CD4-positive, alpha-beta memory T cell (primary cell): ENCODE data around the gene POLN. TPM values are rescaled to one million over a fixed set of nuclear protein-coding genes. Genes with fewer than 3 reads are reported as not detected.
"Not testable (repeated sequence)": the region's sequence is repeated elsewhere in the genome, so short reads cannot be mapped to it uniquely, and the experiment has no call there.

Experiments used
- CTCF ChIA-PET: fragments of 350-600 bp; sonication (Branson Sonifier 250); formaldehyde crosslinking; loops from one replicate; lab custom pipeline; 2021; ENCODE audit warnings: inconsistent platforms; ENCODE audit not compliant: partially characterized antibody; lab: Charles Lee
- POLR2A ChIA-PET: fragments of 350-600 bp; sonication (Branson Sonifier 250); formaldehyde crosslinking; loops from one replicate; lab custom pipeline; 2021; ENCODE audit not compliant: partially characterized antibody; lab: Charles Lee
- DNase-seq, 5 donors: peaks; one replicate each; pipeline versions ENCODE4 v3.0.0 to v3.0.0-alpha.2; 2020 to 2022; ENCODE audit warnings: mixed read lengths in 1 of 5
- H3K27ac ChIP-seq: one replicate; pipeline ENCODE4 v1.7.0; 2013; ENCODE audit warnings: low read depth, low read length
- H3K27me3 ChIP-seq: 2 replicates; pipeline ENCODE4 v1.7.0; 2013; ENCODE audit warnings: mild to moderate bottlenecking, low read length, moderate library complexity; ENCODE audit not compliant: insufficient read depth
- H3K36me3 ChIP-seq: 2 replicates; pipeline ENCODE4 v1.7.0; 2013; ENCODE audit warnings: mild to moderate bottlenecking, low read length, moderate library complexity; ENCODE audit not compliant: insufficient read depth
- H3K4me1 ChIP-seq: 2 replicates; pipeline ENCODE4 v1.7.0; 2013; ENCODE audit warnings: mild to moderate bottlenecking, low read length, moderate library complexity; ENCODE audit not compliant: insufficient read depth
- H3K4me3 ChIP-seq, 2 donors: one replicate each; pipeline ENCODE4 v1.7.0; 2013; ENCODE audit warnings: low read length in 2 of 2, mild to moderate bottlenecking in 1 of 2
- H3K9me3 ChIP-seq, 2 donors: one replicate each; pipeline ENCODE4 v1.7.0; 2013; ENCODE audit warnings: low read length in 2 of 2, control low read depth in 1 of 2; ENCODE audit not compliant: control insufficient read depth in 1 of 2
- H3K27ac Mint-ChIP-seq, 7 donors: one replicate each; pipeline ENCODE4 v1.8.0; 2020 to 2021; ENCODE audit warnings: mixed read lengths in 7 of 7, mild to moderate bottlenecking in 6 of 7, inconsistent platforms in 3 of 7, moderate library complexity in 3 of 7
- H3K27me3 Mint-ChIP-seq, 2 donors: one replicate each; pipeline ENCODE4 v1.8.0; 2020 to 2021; ENCODE audit warnings: mixed read lengths in 2 of 2
- H3K36me3 Mint-ChIP-seq, 2 donors: one replicate each; pipeline ENCODE4 v1.8.0; 2020 to 2021; ENCODE audit warnings: mixed read lengths in 2 of 2, inconsistent platforms in 1 of 2, mild to moderate bottlenecking in 1 of 2
- H3K4me1 Mint-ChIP-seq, 4 donors: one replicate each; pipeline ENCODE4 v1.8.0; 2020 to 2021; ENCODE audit warnings: mixed read lengths in 4 of 4, mild to moderate bottlenecking in 1 of 4
- H3K4me3 Mint-ChIP-seq, 8 donors: one replicate each; pipeline ENCODE4 v1.8.0; 2020 to 2021; ENCODE audit warnings: mixed read lengths in 8 of 8, mild to moderate bottlenecking in 7 of 8, moderate library complexity in 6 of 8, inconsistent platforms in 3 of 8
- H3K9me3 Mint-ChIP-seq, 8 donors: one replicate each; pipeline ENCODE4 v1.8.0; 2020 to 2021; ENCODE audit warnings: mixed read lengths in 8 of 8, mild to moderate bottlenecking in 5 of 8, inconsistent platforms in 3 of 8, moderate library complexity in 1 of 8
- intact Hi-C: fragments of 100-400 bp; cut with micrococcal nuclease; formaldehyde crosslinking; loops from one replicate; pipeline ENCODE4 v1.15.1; 2023
- polyA plus RNA-seq, 2 donors: library from polyadenylated mRNA; unstranded; fragments of 300-500 nt; fragmentation: Illumina TruSeq; gene quantifications; one replicate each; pipeline ENCODE4 v1.2.3, GENCODE V29; 2021
- total RNA-seq, 2 experiments: library from RNA; stranded (reverse); gene quantifications; one replicate each; pipeline ENCODE4 v1.2.3, GENCODE V29; 2021

The POLN gene
- total and polyA plus RNA-seq, 4 experiments from 2014 or later, result 0.24 to 4.4 (median 2.8) TPM

DNA sequence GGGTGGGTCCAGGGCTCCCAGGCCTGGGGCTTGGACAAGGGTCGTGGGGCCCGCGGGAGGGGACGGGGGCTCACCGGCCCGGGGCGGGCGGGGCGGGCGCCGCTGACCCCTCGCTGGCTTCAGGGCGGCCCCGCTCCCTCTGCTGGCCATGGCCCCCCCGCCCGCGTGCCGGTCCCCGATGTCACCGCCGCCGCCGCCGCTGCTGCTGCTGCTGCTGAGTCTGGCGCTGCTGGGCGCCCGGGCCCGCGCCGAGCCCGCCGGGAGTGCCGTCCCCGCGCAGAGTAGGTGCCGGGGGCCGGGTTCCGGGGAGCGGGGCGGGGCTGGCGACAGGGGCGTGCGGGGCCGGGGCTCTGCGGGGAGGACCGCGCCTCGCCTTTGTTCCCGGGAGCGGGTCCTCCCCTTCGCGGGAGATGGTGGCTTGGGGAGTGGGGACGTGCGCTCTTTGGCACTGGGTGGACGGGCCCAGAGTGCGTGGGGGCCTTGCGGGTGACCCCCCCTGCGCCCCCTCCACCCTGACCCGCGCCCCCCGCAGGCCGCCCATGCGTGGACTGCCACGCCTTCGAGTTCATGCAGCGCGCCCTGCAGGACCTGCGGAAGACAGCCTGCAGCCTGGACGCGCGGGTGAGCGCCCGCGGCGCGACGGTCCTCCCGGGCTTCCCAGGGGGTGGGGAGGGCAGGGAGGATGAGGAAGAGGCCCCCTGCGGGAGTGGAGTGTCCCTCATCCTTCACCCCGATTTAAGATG is 199.5 kb downstream of the POLN start:
- peaks cover 0 to 7% (median 5%) of the 10 kb centered on the region in 4 donors for H3K4me1 Mint-ChIP-seq
- ChIA-PET POLR2A (no interaction called here), CTCF (no interaction called here)
- peak overlapping the region in 1 of 7 donors; percentile 25 for H3K27ac Mint-ChIP-seq
- Histone ChIP-seq H3K4me1 (peaks cover 12% of the 10 kb centered on the region), H3K27me3 (no peaks in the 10 kb centered on the region), H3K27ac (no peak overlapping the region), H3K36me3 (no peaks in the 10 kb centered on the region), H3K9me3 (no peaks in the 10 kb centered on the region), H3K4me3 (peak overlapping the region in 1 of 2 donors; percentile 74)
- no peaks in the 10 kb centered on the region for H3K36me3 Mint-ChIP-seq
- H3K9me3 Mint-ChIP-seq, result no peaks in the 10 kb centered on the region
- peak overlapping the region; percentile 44 to 82 (median 75) for H3K4me3 Mint-ChIP-seq
- intact Hi-C loops, result no loop called here
- peak; percentile 34 to 50 (median 41) for DNase-seq
- peaks cover 8 to 13% of the 10 kb centered on the region in 2 donors for H3K27me3 Mint-ChIP-seq

DNA sequence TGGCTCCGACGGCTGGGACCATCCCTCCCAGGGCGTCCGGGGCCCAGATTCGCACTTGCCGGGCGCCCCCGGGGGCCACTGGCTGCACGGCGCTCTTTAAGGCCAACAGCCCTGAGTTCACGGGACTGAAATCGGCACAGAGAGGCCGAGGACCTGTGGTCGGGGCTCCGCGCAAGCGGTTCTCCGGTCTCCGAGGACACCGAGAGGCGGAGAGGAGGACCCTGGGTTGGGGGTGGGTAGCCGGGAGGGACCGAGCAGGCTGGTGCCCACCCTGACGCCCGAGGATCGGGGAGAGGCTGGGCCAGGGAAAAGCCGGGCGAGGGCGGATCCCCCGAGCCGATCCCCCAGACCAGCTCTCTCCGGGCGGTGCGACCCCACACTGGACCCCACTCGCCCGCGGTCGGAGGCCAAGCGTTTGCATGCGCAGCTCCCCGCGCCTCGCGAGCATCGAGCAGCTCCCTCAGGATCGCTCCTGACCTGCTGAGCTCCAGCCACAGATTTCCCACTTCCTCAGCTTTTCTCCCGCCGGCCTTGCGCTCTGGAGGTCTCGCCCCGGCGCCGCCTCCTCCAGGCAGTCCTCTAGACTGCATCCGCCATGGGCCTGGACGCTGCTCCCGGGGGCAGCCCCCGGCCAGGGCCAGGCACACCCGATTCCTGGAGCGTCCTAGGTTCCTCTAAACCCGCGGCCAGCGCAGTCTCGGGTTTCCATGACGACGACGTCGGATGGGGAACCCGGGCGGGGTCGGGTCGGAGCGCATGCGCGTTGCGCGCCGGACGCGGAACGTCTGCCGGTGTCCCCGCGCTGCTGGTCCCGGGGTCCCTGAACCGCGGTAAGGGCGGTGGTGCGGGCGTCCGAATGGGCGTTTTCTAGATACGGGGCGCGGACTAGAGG is 200.4 kb downstream of the POLN start:
- H3K27me3 ChIP-seq, result no peaks in the 10 kb centered on the region
- ChIA-PET POLR2A (interaction anchor here (1.4 kb wide), 1 partner anchor 32 kb away, joined by 9 read pairs; no protein-coding TSS in a partner anchor), CTCF (no interaction called here)
- Mint-ChIP-seq H3K36me3 (no peaks in the 10 kb centered on the region), H3K27ac (peak overlapping the region in 5 of 7 donors; percentile 35 to 75 (median 57)), H3K4me3 (peak overlapping the region; percentile 72 to 85 (median 80)), H3K4me1 (peaks cover 0 to 7% (median 5%) of the 10 kb centered on the region in 4 donors), H3K9me3 (no peaks in the 10 kb centered on the region), H3K27me3 (peaks cover 9 to 17% of the 10 kb centered on the region in 2 donors)
- peak overlapping the region; percentile 26 for H3K27ac ChIP-seq
- DNase-seq, result peak; percentile 77 to 80 (median 78)
- H3K36me3 ChIP-seq, result no peaks in the 10 kb centered on the region
- no peaks in the 10 kb centered on the region for H3K9me3 ChIP-seq
- intact Hi-C loops, result loop anchor here (1.0 kb wide), 1 partner anchor 32 kb away; no protein-coding TSS in a partner anchor
- H3K4me1 ChIP-seq, result peaks cover 12% of the 10 kb centered on the region
- H3K4me3 ChIP-seq, result peak overlapping the region; percentile 14 to 74

DNA sequence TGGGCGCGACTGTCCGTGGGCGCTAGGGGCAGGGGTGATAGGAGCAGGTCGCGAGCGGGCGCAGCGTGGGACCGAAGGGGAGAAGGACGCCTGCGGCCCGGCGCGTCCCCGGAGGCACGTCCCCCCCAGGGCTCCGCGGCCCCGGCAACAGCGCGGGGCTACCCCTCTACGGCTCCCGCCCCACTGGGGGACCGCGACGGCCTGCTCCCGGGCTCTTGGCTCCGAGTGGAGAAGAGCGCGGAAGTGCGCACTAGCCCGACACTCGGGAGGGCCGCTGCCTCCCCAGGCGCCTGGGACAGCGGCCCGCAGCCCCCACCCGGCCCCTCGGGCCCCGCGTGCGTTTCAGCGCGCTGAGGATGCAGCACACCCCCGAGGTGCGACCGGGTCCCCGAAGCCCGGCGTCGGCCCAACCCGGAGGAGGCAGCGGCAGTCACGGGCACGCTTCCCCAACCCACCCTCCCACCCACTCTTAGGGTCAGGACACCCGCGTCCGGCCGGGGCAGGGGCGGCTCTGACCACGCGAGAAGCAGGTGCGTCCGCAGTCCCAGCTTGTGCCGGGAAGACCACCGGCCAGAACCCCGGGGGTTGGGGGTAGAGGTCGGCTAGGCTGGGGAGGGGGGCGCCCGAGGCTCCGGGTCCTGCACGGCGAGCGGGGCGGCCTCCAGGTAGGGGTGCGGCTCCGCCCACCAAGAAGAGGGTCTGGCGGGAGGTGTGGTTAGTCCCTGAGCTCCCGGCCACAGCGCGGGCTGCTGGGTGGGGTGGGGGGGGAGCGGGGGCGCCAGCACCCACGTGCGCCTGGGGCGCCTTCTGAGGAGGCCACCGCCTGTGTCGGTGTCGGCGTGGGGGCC is 201.3 kb downstream of the POLN start:
- H3K4me3 ChIP-seq, result peak overlapping the region in 1 of 2 donors; percentile 74
- no peaks in the 10 kb centered on the region for H3K9me3 Mint-ChIP-seq
- H3K4me3 Mint-ChIP-seq, result peak overlapping the region in 7 of 8 donors; percentile 33 to 77 (median 67)
- H3K27me3 Mint-ChIP-seq, result peaks cover 9 to 16% of the 10 kb centered on the region in 2 donors
- CTCF ChIA-PET, result no interaction called here
- intact Hi-C loops, result loop anchor here (1.0 kb wide), 1 partner anchor 31 kb away; no protein-coding TSS in a partner anchor
- POLR2A ChIA-PET, result interaction anchor here (1.4 kb wide), 1 partner anchor 31 kb away, joined by 9 read pairs; no protein-coding TSS in a partner anchor
- H3K4me1 ChIP-seq, result peaks cover 12% of the 10 kb centered on the region
- H3K36me3 ChIP-seq, result no peaks in the 10 kb centered on the region
- H3K27ac Mint-ChIP-seq, result no peak overlapping the region
- peaks cover 0 to 7% (median 5%) of the 10 kb centered on the region in 4 donors for H3K4me1 Mint-ChIP-seq
- no peak overlapping the region for H3K27ac ChIP-seq
- H3K36me3 Mint-ChIP-seq, result no peaks in the 10 kb centered on the region
- no peaks in the 10 kb centered on the region for H3K9me3 ChIP-seq
- DNase-seq, result no peak
- H3K27me3 ChIP-seq, result no peaks in the 10 kb centered on the region

DNA sequence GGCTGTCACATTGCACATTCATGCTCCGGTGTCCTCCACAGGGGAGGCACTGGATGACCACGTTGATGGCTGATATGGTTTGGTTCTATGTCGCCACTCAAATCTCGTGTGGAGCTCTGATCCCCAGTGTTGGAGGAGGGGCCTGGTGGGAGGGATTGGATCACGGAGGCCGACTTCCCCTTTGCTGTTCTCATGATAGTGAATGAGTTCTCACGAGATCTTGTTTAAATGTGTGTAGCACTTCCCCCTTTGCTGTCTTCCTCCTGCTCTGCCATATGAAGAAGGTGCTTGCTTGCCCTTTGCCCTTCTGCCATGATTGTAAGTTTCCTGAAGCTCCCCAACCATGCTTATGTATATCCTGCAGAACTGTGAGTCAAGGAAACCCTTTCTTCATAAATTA is 205.1 kb downstream of the POLN start:
- Mint-ChIP-seq H3K4me3 (no peak overlapping the region), H3K27ac (peak overlapping the region in 1 of 7 donors; percentile 70), H3K36me3 (no peaks in the 10 kb centered on the region), H3K27me3 (peaks cover 18 to 29% of the 10 kb centered on the region in 2 donors), H3K4me1 (peaks cover 0 to 7% (median 4%) of the 10 kb centered on the region in 4 donors), H3K9me3 (no peaks in the 10 kb centered on the region)
- ChIA-PET POLR2A (no interaction called here), CTCF (interaction anchor here (1.1 to 1.2 kb wide), 2 partner anchors 12 to 15 kb away, joined by 3 read pairs; no protein-coding TSS in a partner anchor)
- no peaks in the 10 kb centered on the region for H3K27me3 ChIP-seq
- intact Hi-C loops, result no loop called here
- no peak overlapping the region for H3K4me3 ChIP-seq
- H3K27ac ChIP-seq, result no peak overlapping the region
- no peak for DNase-seq
- peaks cover 7% of the 10 kb centered on the region for H3K4me1 ChIP-seq
- no peaks in the 10 kb centered on the region for H3K9me3 ChIP-seq
- no peaks in the 10 kb centered on the region for H3K36me3 ChIP-seq

DNA sequence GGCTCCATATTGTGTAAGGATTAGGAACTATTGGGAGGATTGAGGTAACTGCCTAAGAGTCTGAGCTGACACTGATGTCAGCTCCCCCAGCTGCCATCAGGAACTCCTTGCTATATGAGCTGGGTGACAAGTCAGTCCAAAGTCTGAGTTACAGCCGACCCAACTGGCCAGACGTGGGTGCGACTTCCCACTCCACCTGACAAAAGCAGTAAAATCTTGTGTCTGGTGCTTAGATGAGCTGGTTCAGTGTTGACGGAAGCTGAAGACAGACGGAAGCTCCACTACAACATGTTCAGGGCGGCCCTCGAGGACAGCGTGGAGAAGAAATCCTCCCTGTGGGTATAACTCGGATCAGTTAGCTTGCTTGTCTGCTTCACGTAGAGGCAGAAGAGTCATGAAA is 205.6 kb downstream of the POLN start:
- Mint-ChIP-seq H3K27ac (no peak overlapping the region), H3K9me3 (no peaks in the 10 kb centered on the region)
- CTCF ChIA-PET, result interaction anchor here (1.1 to 1.2 kb wide), 2 partner anchors 13 to 15 kb away, joined by 3 read pairs; no protein-coding TSS in a partner anchor

DNA sequence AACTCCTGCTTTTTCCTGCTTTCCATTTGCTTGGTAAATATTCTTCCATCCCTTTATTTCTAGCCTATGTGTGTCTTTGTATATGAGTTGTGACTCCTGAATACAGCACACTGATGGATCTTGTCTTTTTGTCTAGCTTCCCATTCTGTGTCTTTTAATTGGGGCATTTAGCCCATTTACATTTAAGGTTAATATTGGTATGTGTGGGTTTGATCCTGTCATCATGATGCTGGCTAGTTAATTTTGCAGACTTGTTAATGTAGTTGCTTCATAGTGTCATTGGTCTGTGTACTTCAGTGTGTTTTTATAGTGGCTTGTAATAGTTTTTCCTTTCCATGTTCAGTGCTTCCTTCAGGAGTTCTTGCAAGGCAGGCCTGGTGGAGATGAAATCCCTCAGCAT is 210.8 kb downstream of the POLN start:
- H3K27me3 ChIP-seq, H3K27ac ChIP-seq, H3K27ac Mint-ChIP-seq, H3K9me3 Mint-ChIP-seq, H3K4me3 Mint-ChIP-seq, CTCF ChIA-PET, DNase-seq, H3K9me3 ChIP-seq, H3K36me3 Mint-ChIP-seq, H3K36me3 ChIP-seq, H3K4me1 Mint-ChIP-seq, intact Hi-C loops, H3K4me1 ChIP-seq, H3K4me3 ChIP-seq: not testable (repeated sequence)
- POLR2A ChIA-PET, result interaction anchor here (0.6 kb wide), 1 partner anchor 28 kb away, joined by 3 read pairs; the partner anchor contains the start of gene NAT8L
- H3K27me3 Mint-ChIP-seq, result peaks cover 23 to 35% of the 10 kb centered on the region in 2 donors

More for the DNA sequence above, 205.6 kb downstream of the POLN start:
- peaks cover 3% of the 10 kb centered on the region for H3K4me1 ChIP-seq
- H3K4me3 ChIP-seq, result no peak overlapping the region
- DNase-seq, result no peak
- H3K27me3 Mint-ChIP-seq, result peaks cover 18 to 29% of the 10 kb centered on the region in 2 donors
- no peaks in the 10 kb centered on the region for H3K36me3 ChIP-seq
- H3K27me3 ChIP-seq, result no peaks in the 10 kb centered on the region
- no peak overlapping the region for H3K4me3 Mint-ChIP-seq
- H3K27ac ChIP-seq, result no peak overlapping the region
- no peaks in the 10 kb centered on the region for H3K36me3 Mint-ChIP-seq
- H3K4me1 Mint-ChIP-seq, result peaks cover 0 to 7% (median 4%) of the 10 kb centered on the region in 4 donors
- POLR2A ChIA-PET, result no interaction called here
- no peaks in the 10 kb centered on the region for H3K9me3 ChIP-seq
- intact Hi-C loops, result no loop called here
